Muscle layer of duodenum (tissue), 2 donors: ENCODE measurements around the gene ABR.

ENCODE experiments used
- H3K27ac ChIP-seq: one replicate; pipeline ENCODE4 v1.7.0; 2013; ENCODE audit warnings: mild to moderate bottlenecking, low read length
- H3K27me3 ChIP-seq: one replicate; pipeline ENCODE4 v1.7.0; 2013; ENCODE audit warnings: low read depth, mild to moderate bottlenecking, control low read depth, low read length
- H3K36me3 ChIP-seq, 2 donors: one replicate each; pipeline ENCODE4 v1.7.0; 2013; ENCODE audit warnings: low read length in 2 of 2, control low read depth in 1 of 2, mild to moderate bottlenecking in 1 of 2; ENCODE audit not compliant: insufficient read depth in 2 of 2, control insufficient read depth in 1 of 2
- H3K4me1 ChIP-seq, 2 donors: one replicate each; pipeline ENCODE4 v1.7.0; 2013; ENCODE audit warnings: low read length in 2 of 2, mild to moderate bottlenecking in 2 of 2, control low read depth in 1 of 2, moderate library complexity in 1 of 2; ENCODE audit not compliant: insufficient read depth in 2 of 2, control insufficient read depth in 1 of 2
- H3K4me3 ChIP-seq, 2 donors: one replicate each; pipeline ENCODE4 v1.7.0; 2013; ENCODE audit warnings: low read length in 2 of 2, low read depth in 1 of 2, mild to moderate bottlenecking in 1 of 2
- H3K9me3 ChIP-seq, 2 donors: one replicate each; pipeline ENCODE4 v1.7.0; 2013; ENCODE audit warnings: low read length in 2 of 2, control low read depth in 1 of 2, mild to moderate bottlenecking in 1 of 2; ENCODE audit not compliant: control insufficient read depth in 1 of 2
- donor health status: healthy.

ABR gene

DNA sequence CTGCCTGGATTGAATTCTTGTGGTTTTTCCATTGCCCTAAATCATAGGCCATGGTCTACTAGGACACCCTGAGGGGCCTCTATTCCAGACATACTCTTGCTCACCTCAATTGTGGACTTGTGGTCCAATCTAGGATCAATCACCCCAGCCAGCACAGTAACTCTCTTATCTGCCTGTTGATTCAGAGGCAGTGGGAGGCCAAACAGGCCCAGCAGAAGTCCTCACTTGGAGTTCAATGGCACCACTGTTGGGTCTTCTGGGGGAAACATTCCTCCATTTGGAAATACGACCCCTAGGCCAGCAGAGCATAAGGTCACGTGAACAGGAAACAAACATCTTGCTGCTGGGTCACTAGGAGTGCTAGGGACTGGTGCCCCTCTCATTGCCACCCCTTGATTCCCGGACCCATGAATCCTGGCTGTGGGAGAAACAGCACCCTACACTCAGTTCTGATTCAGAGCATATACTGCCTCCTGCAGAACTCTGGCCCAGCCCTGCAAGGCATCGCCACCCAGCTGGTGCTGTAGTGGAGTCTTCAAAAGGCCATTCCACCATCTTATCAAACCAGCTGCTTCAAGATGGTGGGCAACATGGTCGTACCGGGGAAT, 193.4 kb downstream of the ABR start:
- H3K36me3 ChIP-seq = no peaks in the 10 kb centered on the region
- no peak overlapping the region for H3K4me3 ChIP-seq
- no peaks in the 10 kb centered on the region for H3K4me1 ChIP-seq
- no peaks in the 10 kb centered on the region for H3K27me3 ChIP-seq
- no peaks in the 10 kb centered on the region for H3K9me3 ChIP-seq
- H3K27ac ChIP-seq = no peak overlapping the region

DNA sequence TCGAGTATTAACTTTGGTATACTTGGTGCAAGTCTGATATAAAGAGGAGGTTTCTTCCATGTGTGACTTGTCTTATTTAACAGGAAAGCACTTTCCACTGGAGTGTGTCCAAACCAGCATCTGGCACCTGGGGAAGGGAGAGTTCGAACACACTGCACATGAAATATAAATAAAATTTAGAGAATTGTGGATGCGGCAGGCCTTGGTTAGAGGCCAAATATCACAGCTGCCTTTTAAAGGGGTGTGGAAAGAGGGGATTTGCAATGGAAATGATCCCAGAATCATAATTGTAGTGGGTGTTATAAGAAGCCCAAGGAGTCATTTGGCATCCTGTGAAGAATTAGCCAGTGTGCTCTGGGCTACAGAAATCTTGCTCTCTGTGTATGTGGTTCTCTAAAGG, 195.9 kb downstream of the ABR start:
- H3K27me3 ChIP-seq = no peaks in the 10 kb centered on the region
- H3K27ac ChIP-seq = no peak overlapping the region
- peaks cover 0 to 12% of the 10 kb centered on the region in 2 donors for H3K4me1 ChIP-seq
- no peak overlapping the region for H3K4me3 ChIP-seq
- no peaks in the 10 kb centered on the region for H3K36me3 ChIP-seq
- no peaks in the 10 kb centered on the region for H3K9me3 ChIP-seq

DNA sequence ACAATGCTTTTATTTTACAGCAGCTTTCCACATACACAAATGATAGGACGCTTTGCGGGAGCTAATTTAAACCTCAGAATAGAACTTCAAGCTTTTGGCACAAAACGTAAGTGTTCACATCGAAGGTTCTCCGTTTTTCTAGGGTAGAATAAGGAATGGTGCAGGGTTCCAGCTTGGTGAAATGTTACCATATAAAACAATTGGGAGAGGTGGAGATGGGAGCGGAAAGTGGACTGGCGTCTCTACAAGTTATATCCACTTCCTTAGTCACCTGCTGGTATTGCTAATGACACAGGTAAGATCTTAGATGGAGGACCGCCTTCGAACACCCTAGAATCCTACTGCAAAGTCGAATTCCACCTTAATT, 198.5 kb downstream of the ABR start:
- Histone ChIP-seq H3K4me3 (peak overlapping the region in 1 of 2 donors; percentile 61), H3K9me3 (no peaks in the 10 kb centered on the region), H3K36me3 (no peaks in the 10 kb centered on the region), H3K27me3 (peaks cover 11% of the 10 kb centered on the region), H3K27ac (no peak overlapping the region), H3K4me1 (peaks cover 0 to 12% of the 10 kb centered on the region in 2 donors)

DNA sequence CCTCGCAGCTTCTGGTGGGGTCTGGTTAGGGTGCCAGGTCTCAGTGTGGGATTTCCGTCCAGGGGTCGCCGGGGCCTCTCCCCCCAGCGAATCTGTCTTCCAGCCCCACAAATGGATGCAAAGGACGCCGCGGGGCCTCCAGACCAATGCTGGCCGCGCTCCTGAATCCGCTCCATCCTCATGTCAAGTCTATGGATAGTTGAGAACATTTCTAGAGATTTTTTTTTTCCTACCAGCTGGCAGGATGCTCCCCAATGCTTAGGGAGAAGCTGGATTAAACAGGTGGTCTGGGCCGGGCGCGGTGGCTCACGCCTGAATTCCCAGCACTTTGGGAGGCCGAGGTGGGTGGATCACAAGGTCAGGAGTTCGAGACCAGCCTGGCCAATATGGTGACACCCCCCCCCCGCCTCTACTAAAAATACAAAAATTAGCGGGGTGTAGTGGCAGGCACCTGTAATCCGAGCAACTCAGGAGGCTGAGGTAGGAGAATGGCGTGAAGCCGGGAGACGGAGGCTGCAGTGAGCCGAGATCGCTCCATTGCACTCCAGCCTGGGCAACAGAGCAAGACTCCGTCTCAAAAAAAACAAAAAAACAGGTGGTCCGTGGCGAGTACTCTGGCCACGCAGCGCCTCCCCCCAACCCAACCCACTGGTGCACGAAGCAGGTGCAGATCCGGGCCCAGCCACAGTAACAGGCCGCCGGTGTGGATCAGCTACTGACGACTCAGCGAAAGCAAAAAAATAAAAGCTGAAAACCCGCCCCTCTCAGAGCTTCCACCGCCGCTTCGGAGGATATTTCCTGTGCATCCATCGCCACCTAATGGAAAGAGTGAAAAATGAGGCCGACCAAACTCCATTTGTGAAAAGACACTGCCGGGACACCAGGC, 199.1 kb downstream of the ABR start:
- peaks cover 0 to 17% of the 10 kb centered on the region in 2 donors for H3K4me1 ChIP-seq
- H3K9me3 ChIP-seq = no peaks in the 10 kb centered on the region
- peaks cover 11% of the 10 kb centered on the region for H3K27me3 ChIP-seq
- peak overlapping the region; percentile 37 to 61 for H3K4me3 ChIP-seq
- H3K36me3 ChIP-seq = no peaks in the 10 kb centered on the region
- no peak overlapping the region for H3K27ac ChIP-seq

DNA sequence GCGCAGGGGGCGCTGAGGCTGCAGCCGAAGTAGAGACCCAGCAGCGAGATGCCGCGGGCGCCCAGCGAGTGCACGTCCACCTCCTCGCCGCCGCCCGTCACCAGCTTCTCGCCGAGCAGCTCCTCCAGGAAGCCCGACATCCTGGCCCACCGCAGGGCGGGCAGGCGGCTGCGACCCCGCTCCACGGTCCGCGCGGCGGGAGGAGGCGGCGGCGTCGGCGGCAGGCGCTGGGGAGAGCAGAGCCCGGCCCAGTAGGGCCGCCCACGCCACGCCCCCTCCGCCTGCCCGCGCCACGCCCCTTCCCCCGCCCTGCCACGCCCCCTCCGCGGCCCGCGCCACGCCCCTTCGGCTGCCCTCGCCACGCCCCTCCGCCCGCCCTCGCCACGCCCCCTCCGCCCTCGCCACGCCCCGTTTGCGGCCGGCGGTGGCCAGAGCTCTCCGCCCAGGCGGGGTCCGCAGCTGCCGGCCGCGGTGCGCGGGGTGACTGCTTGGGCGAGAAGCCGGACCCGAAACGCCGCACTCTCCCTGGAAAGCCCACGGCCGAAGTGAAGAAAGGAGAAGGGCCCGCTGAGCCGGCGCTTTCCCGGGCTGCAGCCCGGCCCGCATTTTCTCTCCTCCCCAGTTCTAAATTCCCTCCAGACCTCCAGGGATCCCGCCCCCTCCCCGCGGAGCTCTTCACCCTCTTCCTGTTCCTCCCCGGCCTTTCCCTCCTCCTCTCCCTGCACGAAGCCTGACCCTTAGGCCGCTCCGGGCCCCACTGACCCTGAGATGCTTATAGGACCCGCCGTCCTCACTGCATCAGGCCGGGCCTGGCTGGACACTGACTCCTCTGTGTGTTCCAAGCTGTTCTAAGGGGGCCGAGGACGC, 200.0 kb downstream of the ABR start, which contains the start of gene NXN:
TSS of gene NXN (minus strand) at position 238 of the 867 bp plus-strand sequence.
- H3K9me3 ChIP-seq = no peaks in the 10 kb centered on the region
- no peak within 1 kb of the TSS for H3K27ac ChIP-seq
- no peaks in the 10 kb centered on the region for H3K36me3 ChIP-seq
- peaks cover 5 to 25% of the 10 kb centered on the region in 2 donors for H3K4me1 ChIP-seq
- H3K4me3 ChIP-seq = peak within 1 kb of the TSS; percentile 79 to 81
- peaks cover 11% of the 10 kb centered on the region for H3K27me3 ChIP-seq

DNA sequence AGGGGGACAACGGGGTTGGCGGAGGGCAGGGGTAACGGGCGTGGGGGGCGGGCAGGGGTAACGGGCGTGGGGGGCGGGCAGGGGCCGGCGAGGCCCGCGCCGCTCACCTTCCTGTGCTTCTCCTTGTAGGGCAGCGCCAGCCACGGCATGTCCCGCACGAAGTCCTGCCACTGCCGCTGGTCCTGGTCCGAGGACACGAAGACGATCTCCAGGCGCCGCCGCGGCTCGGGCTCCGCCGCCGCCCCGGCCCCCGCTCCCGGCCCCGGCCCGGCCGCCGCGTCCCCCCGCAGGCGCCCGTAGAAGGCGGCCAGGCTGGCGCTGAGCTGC, 200.6 kb downstream of the ABR start:
- no peaks in the 10 kb centered on the region for H3K9me3 ChIP-seq
- no peaks in the 10 kb centered on the region for H3K36me3 ChIP-seq
- no peak overlapping the region for H3K27ac ChIP-seq
- peak overlapping the region in 1 of 2 donors; percentile 64 for H3K4me3 ChIP-seq
- peaks cover 5 to 25% of the 10 kb centered on the region in 2 donors for H3K4me1 ChIP-seq
- H3K27me3 ChIP-seq = peaks cover 11% of the 10 kb centered on the region

DNA sequence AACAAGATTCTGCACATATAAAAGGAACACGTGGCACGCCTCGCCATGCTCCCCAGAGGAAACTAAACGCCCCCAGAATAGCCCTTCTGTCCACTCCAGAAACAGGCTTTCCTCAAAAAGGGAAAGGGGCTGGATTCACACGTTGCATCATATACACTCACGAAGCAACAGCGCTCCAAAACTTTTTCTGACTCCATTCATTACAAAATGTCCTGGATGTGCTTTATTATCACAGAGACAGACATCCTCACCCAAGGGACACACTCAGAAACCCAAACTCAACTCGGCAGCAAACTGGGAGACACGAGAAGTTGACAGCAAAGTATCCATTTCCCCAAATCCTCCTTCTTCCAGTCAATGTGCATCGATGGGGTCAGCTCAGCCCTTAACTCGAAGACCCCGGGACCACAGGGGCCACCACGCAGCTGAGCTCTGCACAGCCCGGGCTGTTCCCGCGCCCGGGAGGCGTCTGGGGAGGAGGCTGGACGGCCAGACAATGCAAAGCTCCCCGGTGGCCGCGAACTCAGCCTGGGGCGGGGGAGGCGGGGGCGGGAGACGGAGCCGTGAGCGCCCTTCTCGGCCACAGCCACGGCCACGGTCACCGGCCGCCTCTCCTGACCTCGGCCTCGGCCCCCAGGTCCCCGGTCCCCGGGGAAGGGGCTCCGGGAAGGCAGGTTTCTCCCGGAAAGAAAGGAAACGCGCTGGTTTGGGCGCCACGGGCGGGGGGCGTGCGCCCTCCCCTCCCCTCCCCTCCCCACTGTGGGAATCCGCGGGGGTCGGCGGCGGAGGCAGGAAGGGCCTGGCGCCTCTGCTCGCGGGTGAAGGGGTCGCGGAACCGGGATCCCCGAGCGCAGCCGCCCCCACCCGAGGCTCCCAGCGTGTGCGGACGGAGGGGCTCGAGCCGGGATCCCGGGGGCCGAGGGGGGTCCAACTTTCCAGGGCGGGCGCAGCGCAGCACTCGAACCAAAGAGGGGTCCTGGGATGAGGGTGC, 201.4 kb downstream of the ABR start:
- Histone ChIP-seq H3K27me3 (peaks cover 11% of the 10 kb centered on the region), H3K36me3 (no peaks in the 10 kb centered on the region), H3K27ac (peak overlapping the region; percentile 65), H3K4me1 (peaks cover 5 to 25% of the 10 kb centered on the region in 2 donors), H3K4me3 (peak overlapping the region; percentile 79 to 81), H3K9me3 (no peaks in the 10 kb centered on the region)

DNA sequence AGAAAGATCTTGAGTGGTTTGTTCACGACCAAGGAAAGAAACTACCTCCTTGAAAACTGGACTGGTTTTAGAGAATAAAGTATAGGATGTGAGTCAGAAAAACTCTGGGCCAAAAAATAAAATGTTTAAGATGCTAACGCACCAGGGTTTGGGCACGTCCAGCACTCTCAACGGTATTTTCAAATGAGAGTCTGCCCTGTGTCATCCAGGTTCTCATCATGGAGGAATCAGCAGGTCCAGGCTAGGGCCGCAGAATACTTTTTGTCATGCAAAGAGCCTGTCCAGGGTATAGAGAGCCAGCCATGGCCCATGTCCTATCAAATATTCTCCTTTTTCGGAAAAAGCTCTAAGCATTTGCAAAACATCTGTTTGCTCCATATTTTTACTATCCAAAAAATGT, 202.6 kb downstream of the ABR start:
- Histone ChIP-seq H3K27ac (peak overlapping the region; percentile 65), H3K4me1 (peaks cover 5 to 25% of the 10 kb centered on the region in 2 donors), H3K36me3 (no peaks in the 10 kb centered on the region), H3K4me3 (peak overlapping the region; percentile 79 to 81), H3K9me3 (no peaks in the 10 kb centered on the region), H3K27me3 (peaks cover 11% of the 10 kb centered on the region)

DNA sequence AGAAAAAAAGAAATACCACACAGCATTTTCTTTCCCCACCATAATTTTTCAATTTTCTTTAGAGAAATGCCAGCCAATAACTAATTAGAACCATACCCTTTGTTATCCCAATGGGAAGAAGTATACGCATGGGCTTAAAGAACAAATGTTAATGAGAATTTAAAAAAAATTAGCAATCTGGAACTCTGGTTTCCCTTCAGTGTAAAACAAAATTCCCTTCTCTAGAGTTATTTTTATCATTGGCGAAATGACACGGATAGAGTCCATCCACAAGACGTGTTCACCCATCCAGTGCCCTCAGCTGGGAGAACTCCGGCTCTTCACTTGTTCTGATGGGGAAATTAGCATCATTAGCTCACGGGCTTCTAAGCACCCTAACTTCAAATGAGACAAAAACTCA, 203.5 kb downstream of the ABR start:
- no peak overlapping the region for H3K27ac ChIP-seq
- peaks cover 11% of the 10 kb centered on the region for H3K27me3 ChIP-seq
- peak overlapping the region in 1 of 2 donors; percentile 81 for H3K4me3 ChIP-seq
- H3K4me1 ChIP-seq = peaks cover 5 to 26% of the 10 kb centered on the region in 2 donors
- no peaks in the 10 kb centered on the region for H3K9me3 ChIP-seq
- no peaks in the 10 kb centered on the region for H3K36me3 ChIP-seq

DNA sequence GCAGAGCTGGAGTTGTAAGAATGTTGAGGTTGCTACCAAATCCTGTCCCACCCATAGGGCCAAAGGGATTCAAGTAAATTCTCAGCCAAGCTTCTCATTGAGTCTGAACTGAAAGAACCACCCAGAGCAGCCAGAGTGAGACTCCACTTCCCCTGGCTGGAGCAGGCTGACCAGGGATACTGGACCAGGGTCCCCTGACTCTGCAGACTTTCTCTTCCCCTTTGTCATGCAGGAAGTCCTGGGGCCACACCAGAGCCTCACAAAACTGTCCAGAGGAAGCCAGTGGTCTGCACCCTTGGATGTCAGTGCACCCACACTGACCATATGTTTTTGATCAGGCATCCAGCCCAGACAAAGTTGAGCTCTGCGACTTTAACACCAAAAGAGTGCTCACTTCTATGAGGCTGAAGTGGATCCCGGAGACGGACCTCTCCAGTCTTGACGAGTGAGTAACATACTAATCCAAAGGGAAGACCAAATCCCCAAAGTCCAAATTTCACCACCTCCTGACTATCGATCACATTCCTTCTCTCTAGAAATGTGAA, 204.3 kb downstream of the ABR start:
- Histone ChIP-seq H3K4me3 (peak overlapping the region in 1 of 2 donors; percentile 2), H3K27me3 (peaks cover 12% of the 10 kb centered on the region), H3K9me3 (no peaks in the 10 kb centered on the region), H3K36me3 (no peaks in the 10 kb centered on the region), H3K4me1 (peaks cover 5 to 25% of the 10 kb centered on the region in 2 donors), H3K27ac (no peak overlapping the region)
